Endothelial cell of umbilical vein (primary cell): ENCODE data around the gene TTK. TPM values are rescaled to one million over a fixed set of nuclear protein-coding genes. Genes with fewer than 3 reads are reported as not detected.

Source experiments
- BruUV-seq: library from RNA; stranded (reverse); fragments of 400-500 nt; replicated peaks from 2 replicates; lab custom pipeline; 2021; lab: Mats Ljungman, UMichigan
- CTCF ChIA-PET: fragments of 300-600, 350-600 bp; sonication (Branson Sonifier 250); formaldehyde crosslinking; loops from one replicate; lab custom pipeline; 2021; ENCODE audit warnings: antibody characterized with exemption, inconsistent platforms; lab: Charles Lee
- POLR2A ChIA-PET: fragments of 300-600, 350-600 bp; sonication (Branson Sonifier 250); formaldehyde crosslinking; loops from one replicate; lab custom pipeline; 2021; ENCODE audit warnings: antibody characterized with exemption, inconsistent platforms; lab: Charles Lee
- DNase-seq: peaks from one replicate; pipeline ENCODE4 v3.0.0-alpha.2; 2011; ENCODE audit warnings: low read depth, low spot score
- FAIRE-seq: peaks from 2 replicates; lab custom pipeline; 2011; peaks lifted over from hg19 to GRCh38; lab: Jason Lieb, UNC
- H2AFZ ChIP-seq: 2 replicates; pipeline ENCODE4 v1.6.0; 2012; ENCODE audit warnings: low read depth, low read length, control low read depth, inconsistent platforms
- H3K27ac ChIP-seq: 2 replicates; pipeline ENCODE4 v1.5.1; 2011; ENCODE audit warnings: low read depth, mild to moderate bottlenecking, control low read depth, low read length, moderate library complexity; ENCODE audit not compliant: insufficient read depth
- H3K27me3 ChIP-seq, 2 experiments: 2 replicates each; pipeline versions ENCODE4 v1.6.0 to v1.6.1; 2011; ENCODE audit warnings: low read length in 2 of 2, mixed read lengths in 1 of 2; ENCODE audit not compliant: control insufficient read depth in 2 of 2, insufficient read depth in 2 of 2
- H3K36me3 ChIP-seq, 2 experiments: 2 replicates in 1 of 2; 3 replicates in 1 of 2; pipeline ENCODE4 v1.5.1; 2011; ENCODE audit warnings: low read length in 2 of 2, mild to moderate bottlenecking in 1 of 2, moderate library complexity in 1 of 2; ENCODE audit not compliant: control insufficient read depth in 2 of 2, insufficient read depth in 2 of 2; ENCODE audit errors: extremely low read depth in 1 of 2
- H3K4me1 ChIP-seq: 3 replicates; pipeline ENCODE4 v1.5.1; 2011; ENCODE audit warnings: mild to moderate bottlenecking, low read length; ENCODE audit not compliant: control insufficient read depth, insufficient read depth; ENCODE audit errors: extremely low read depth
- H3K4me2 ChIP-seq: 2 replicates; pipeline ENCODE4 v1.6.1; 2011; ENCODE audit warnings: low read length, control low read depth, mixed read lengths; ENCODE audit not compliant: insufficient read depth
- H3K4me3 ChIP-seq, 3 experiments: fragments of 200-600 bp in 1 of 3; sonication (generic), shearing (Covaris generic) in 1 of 3; replicated peaks in 1 of 3; 2 replicates each; pipeline ENCODE4 v1.5.1; 2011 to 2016; ENCODE audit warnings: control low read depth in 3 of 3, low read length in 3 of 3, mild to moderate bottlenecking in 2 of 3, inconsistent platforms in 1 of 3, low read depth in 1 of 3, moderate library complexity in 1 of 3; ENCODE audit not compliant: insufficient read depth in 1 of 3
- H3K79me2 ChIP-seq: 2 replicates; pipeline ENCODE4 v1.6.0; 2012; ENCODE audit warnings: low read length, inconsistent platforms; ENCODE audit not compliant: control insufficient read depth, insufficient read depth
- H3K9ac ChIP-seq: replicated peaks from 2 replicates; pipeline ENCODE3; 2011; ENCODE audit warnings: low read length, control low read depth; ENCODE audit not compliant: insufficient read depth; ENCODE audit errors: extremely low read depth
- H3K9me1 ChIP-seq: replicated peaks from 3 replicates; pipeline ENCODE4 v1.6.0; 2011; ENCODE audit warnings: mild to moderate bottlenecking, low read length; ENCODE audit not compliant: control insufficient read depth, insufficient read depth; ENCODE audit errors: extremely low read depth
- H3K9me3 ChIP-seq: replicated peaks from 2 replicates; pipeline ENCODE4 v1.5.1; 2012; ENCODE audit warnings: low read length, inconsistent platforms; ENCODE audit not compliant: control insufficient read depth, insufficient read depth
- H4K20me1 ChIP-seq: replicated peaks from 2 replicates; pipeline ENCODE3; 2011; ENCODE audit warnings: mild to moderate bottlenecking, low read length; ENCODE audit not compliant: control insufficient read depth, insufficient read depth; ENCODE audit errors: extremely low read depth
- EZH2 ChIP-seq: IDR thresholded peaks from 2 replicates; pipeline ENCODE4 v1.6.1; 2012; ENCODE audit warnings: borderline replicate concordance, low read depth, mild to moderate bottlenecking, moderate library complexity, low read length, inconsistent platforms; ENCODE audit not compliant: severe bottlenecking
- FOS ChIP-seq: IDR thresholded peaks from 2 replicates; pipeline ENCODE4 v1.6.1; 2011; ENCODE audit warnings: mild to moderate bottlenecking, low read length, moderate library complexity, borderline replicate concordance; ENCODE audit not compliant: insufficient read depth
- GATA2 ChIP-seq: IDR thresholded peaks from 2 replicates; pipeline ENCODE4 v1.7.0; 2011; ENCODE audit warnings: low read depth, mild to moderate bottlenecking, moderate library complexity, mixed read lengths, low read length; ENCODE audit not compliant: insufficient read length, insufficient read depth
- JUN ChIP-seq: IDR thresholded peaks from 2 replicates; pipeline ENCODE4 v1.6.1; 2011; ENCODE audit warnings: borderline replicate concordance, low read depth; ENCODE audit not compliant: insufficient read length, insufficient read depth
- MYC ChIP-seq: IDR thresholded peaks from one replicate; pipeline ENCODE4 v1.6.1; 2011; ENCODE audit warnings: mild to moderate bottlenecking, low read depth, low read length
- POLR2A ChIP-seq: IDR thresholded peaks from 2 replicates; pipeline ENCODE4 v1.6.1; 2012; ENCODE audit warnings: low read depth, mild to moderate bottlenecking, control low read depth, low read length
- POLR2AphosphoS5 ChIP-seq: IDR thresholded peaks from 2 replicates; pipeline ENCODE4 v1.6.1; 2012; ENCODE audit warnings: low read depth, mild to moderate bottlenecking, control low read depth, low read length, moderate library complexity; ENCODE audit not compliant: insufficient read depth
- dilution Hi-C: fragments of 300-500 bp; cut with MboI; formaldehyde crosslinking; loops from one replicate; pipeline ENCODE4 v1.15.0; 2019; ENCODE audit warnings: low sequenced_read_pairs; ENCODE audit not compliant: extremely low pct_ligation_motif_present
- intact Hi-C: fragments of 100-400 bp; cut with micrococcal nuclease; formaldehyde crosslinking; loops from one replicate; pipeline ENCODE4 v1.10.0; 2022
- polyA plus RNA-seq, 4 experiments: library from polyadenylated mRNA; depleted of rRNA in 3 of 4; stranded (reverse) in 3 of 4; unstranded in 1 of 4; fragments of >200 nt; gene quantifications; 2 replicates each; pipeline versions ENCODE4 v1.2.1 to v1.2.3, GENCODE V29; 2011 to 2012; ENCODE audit warnings: missing spikeins in 1 of 4
- total RNA-seq: library from RNA; stranded (reverse); gene quantifications from 2 replicates; pipeline ENCODE4 v1.2.3, GENCODE V29; 2021
- TF ChIP-seq, protein P1 (sequence below): IDR thresholded peaks from 2 replicates; pipeline ENCODE4 v1.6.1; 2011; ENCODE audit not compliant: insufficient read depth, insufficient read length
- TF ChIP-seq, protein P2 (sequence below), 2 donors: IDR thresholded peaks; 1 replicate in 1 of 2; 2 replicates in 1 of 2; pipeline ENCODE4 v1.5.1; 2011; ENCODE audit warnings: low read length in 2 of 2, mild to moderate bottlenecking in 2 of 2, moderate library complexity in 2 of 2, control low read depth in 1 of 2, inconsistent platforms in 1 of 2, low read depth in 1 of 2; ENCODE audit not compliant: insufficient read depth in 1 of 2; ENCODE audit errors: extremely low read depth in 1 of 2

The TTK gene
- total and polyA plus RNA-seq, 2 donors (not counting 3 experiments of a cell fraction or from before 2014, with no cell fraction given), result 4.1 to 29.4 TPM

DNA sequence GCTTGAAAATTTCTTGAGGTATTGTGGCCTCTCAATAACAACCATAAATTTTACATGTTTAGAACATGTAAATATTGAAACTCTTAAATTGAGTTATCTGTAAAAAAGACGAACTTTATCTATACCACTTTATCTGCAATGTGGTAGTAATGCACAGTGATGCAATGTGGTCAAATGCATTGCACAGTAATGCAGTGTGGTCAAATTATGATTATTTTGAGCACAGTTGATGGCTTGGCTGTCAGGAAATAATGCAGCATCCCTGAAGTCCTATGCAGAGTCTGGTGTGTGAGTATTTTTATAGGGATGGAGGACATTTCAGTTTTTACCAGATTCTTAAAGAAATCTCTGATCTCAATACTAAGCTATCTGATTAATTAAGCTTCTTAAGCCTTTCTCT lies 5.1 kb downstream of the TTK start:
- no peaks in the 10 kb centered on the region for H4K20me1 ChIP-seq
- dilution Hi-C loops (no loop called here), intact Hi-C loops (loop anchor here (5.0 kb wide), 1 partner anchor 98 kb away; the partner anchor contains the start of gene BCKDHB)
- no peak overlapping the region for H3K27ac ChIP-seq
- H3K27me3 ChIP-seq, result no peaks in the 10 kb centered on the region
- peaks cover 9% of the 10 kb centered on the region for H3K4me1 ChIP-seq
- FAIRE-seq (no peak), DNase-seq (no peak)
- H3K9me3 ChIP-seq, result no peaks in the 10 kb centered on the region
- BruUV-seq, result no TSS peak
- no peaks in the 10 kb centered on the region for H3K9me1 ChIP-seq
- peaks cover 0 to 16% of the 10 kb centered on the region in 2 experiments for H3K36me3 ChIP-seq
- no peak overlapping the region for H2AFZ ChIP-seq
- TF ChIP-seq, protein P1, sequence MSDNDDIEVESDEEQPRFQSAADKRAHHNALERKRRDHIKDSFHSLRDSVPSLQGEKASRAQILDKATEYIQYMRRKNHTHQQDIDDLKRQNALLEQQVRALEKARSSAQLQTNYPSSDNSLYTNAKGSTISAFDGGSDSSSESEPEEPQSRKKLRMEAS, result no peak
- ChIA-PET POLR2A (no interaction called here), CTCF (interaction anchor here (0.8 to 1.2 kb wide), 4 partner anchors 10 to 140 kb away, joined by 3 to 6 read pairs (median 4); no protein-coding TSS in a partner anchor)
- no peak overlapping the region for H3K4me3 ChIP-seq
- H3K9ac ChIP-seq, result no peak overlapping the region
- no peak overlapping the region for H3K4me2 ChIP-seq
- H3K79me2 ChIP-seq, result peaks cover 32% of the 10 kb centered on the region

DNA sequence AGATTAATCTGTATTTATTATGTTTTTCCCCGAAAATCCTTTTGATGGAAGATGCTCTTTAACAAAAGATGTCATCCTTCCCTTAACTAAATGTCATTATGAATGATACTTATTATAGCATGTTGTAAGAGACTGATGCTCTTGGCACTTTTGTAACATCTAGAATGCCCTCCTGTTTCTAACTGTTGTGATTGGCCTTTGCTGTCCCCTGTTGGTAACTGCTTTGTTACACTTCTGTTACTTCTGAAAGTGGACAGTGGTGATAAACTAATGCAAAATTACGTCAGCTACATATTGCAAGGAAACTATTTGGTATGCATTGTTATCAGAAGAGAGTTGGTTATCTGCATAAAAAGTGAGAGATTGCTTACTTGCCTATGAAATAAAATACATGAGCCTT lies 5.8 kb downstream of the TTK start:
- Histone ChIP-seq H3K79me2 (peaks cover 26% of the 10 kb centered on the region), H3K36me3 (peaks cover 0 to 16% of the 10 kb centered on the region in 2 experiments), H3K9me3 (no peaks in the 10 kb centered on the region), H3K4me2 (no peak overlapping the region), H3K4me1 (peaks cover 4% of the 10 kb centered on the region), H3K27ac (no peak overlapping the region), H3K4me3 (no peak overlapping the region), H4K20me1 (no peaks in the 10 kb centered on the region), H3K9ac (no peak overlapping the region), H3K27me3 (no peaks in the 10 kb centered on the region), H2AFZ (no peak overlapping the region), H3K9me1 (no peaks in the 10 kb centered on the region)
- dilution Hi-C loops, result no loop called here
- intact Hi-C loops, result no loop called here
- no peak for TF ChIP-seq GATA2
- no peak for TF ChIP-seq FOS
- TF ChIP-seq, protein P2, sequence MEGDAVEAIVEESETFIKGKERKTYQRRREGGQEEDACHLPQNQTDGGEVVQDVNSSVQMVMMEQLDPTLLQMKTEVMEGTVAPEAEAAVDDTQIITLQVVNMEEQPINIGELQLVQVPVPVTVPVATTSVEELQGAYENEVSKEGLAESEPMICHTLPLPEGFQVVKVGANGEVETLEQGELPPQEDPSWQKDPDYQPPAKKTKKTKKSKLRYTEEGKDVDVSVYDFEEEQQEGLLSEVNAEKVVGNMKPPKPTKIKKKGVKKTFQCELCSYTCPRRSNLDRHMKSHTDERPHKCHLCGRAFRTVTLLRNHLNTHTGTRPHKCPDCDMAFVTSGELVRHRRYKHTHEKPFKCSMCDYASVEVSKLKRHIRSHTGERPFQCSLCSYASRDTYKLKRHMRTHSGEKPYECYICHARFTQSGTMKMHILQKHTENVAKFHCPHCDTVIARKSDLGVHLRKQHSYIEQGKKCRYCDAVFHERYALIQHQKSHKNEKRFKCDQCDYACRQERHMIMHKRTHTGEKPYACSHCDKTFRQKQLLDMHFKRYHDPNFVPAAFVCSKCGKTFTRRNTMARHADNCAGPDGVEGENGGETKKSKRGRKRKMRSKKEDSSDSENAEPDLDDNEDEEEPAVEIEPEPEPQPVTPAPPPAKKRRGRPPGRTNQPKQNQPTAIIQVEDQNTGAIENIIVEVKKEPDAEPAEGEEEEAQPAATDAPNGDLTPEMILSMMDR (IDR thresholded peaks at IDR 0.05; ENCODE audit: extremely low read depth in 1 of 2, insufficient read depth in 1 of 2, low read depth in 1 of 2, low read length in 2 of 2), result no peak
- TF ChIP-seq, protein P1, result no peak
- TF ChIP-seq POLR2AphosphoS5, result no peak
- no peak for TF ChIP-seq POLR2A
- no peak for TF ChIP-seq MYC
- no peak for TF ChIP-seq EZH2
- TF ChIP-seq JUN, result no peak
- FAIRE-seq (no peak), DNase-seq (no peak)
- CTCF ChIA-PET, result interaction anchor here (0.8 to 1.2 kb wide), 3 partner anchors 31 to 140 kb away, joined by 3 to 6 read pairs (median 3); no protein-coding TSS in a partner anchor
- no TSS peak for BruUV-seq
- POLR2A ChIA-PET, result no interaction called here
